Inflammatory macrophage (primary cell): ENCODE measurements around the gene LIMS2.

ENCODE experiments used
- DNase-seq, 2 donors: peaks; one replicate each; pipeline ENCODE4 v3.0.0-alpha.2; 2020 to 2022

The LIMS2 gene

DNA sequence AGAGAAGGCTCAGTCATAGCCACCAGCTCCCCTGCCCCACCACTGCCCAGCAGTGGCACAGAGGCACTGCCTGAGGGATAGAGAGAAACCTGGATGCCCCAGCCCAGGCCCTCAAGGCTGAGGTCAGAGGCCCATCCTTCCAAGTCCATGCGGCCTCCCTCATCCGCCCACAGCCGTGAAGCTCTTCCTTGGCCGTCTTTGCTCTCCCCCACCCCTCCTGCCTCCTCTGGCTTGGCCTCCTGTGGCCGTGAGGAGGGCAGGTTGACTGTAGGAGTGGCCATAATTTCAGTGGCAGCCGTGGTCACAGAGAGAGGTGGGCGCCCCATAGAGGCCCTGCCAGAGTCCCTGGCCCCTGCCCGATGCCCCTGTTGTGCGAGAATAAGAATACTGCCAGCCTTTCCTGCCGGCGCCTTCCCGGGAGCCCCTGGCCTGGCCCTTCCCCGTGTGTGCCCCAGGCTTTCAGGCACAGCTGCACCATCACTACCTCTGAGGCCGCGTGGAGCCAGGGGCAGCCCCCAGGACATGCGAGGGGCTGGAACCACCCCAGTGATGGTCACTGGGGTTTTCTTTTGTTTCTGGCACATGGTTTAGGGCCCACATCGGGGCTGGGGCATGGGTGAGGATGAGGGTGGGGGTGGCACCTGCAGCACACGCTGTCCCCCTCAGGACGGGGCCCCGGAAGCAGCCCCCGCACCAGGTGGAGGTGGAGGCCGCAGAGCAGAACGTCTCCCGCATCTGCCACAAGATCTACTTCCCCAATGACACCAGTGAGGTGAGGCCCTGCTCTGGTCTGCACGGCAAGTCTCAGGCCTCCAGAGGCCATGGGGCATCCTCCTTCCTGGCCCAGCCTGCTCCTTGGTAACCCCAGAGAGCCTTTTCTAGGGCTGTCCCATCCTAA lies 42.5 kb downstream of the LIMS2 start:
- DNase-seq: no peak

DNA sequence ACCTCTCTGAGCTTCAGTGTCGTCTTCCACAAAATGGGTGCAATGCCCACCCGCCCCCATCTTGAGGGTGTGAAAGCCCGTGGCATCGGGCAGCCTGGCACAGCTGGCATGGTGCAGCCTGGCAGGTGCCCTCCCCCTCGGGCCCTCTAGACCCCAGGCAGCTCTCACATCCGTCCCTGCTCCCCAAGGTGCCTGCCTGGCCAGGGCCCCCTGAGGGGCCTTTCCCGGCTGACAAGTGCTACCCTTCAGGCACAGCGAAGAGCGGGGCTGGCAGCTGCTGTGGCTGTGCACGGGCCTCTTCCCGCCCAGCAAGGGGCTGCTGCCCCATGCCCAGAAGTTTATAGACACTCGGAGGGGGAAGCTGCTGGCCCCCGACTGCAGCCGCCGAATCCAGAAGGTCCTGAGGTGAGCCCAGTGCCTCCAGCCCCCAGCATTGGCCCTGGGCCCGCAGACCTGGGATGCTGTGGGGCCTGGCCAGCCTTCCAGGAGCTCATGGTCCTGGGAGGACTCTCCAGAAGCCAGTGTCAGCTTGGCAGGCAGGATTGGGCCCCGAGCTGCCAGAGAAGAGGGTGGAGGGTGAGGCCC lies 43.2 kb downstream of the LIMS2 start:
- no peak for DNase-seq

DNA sequence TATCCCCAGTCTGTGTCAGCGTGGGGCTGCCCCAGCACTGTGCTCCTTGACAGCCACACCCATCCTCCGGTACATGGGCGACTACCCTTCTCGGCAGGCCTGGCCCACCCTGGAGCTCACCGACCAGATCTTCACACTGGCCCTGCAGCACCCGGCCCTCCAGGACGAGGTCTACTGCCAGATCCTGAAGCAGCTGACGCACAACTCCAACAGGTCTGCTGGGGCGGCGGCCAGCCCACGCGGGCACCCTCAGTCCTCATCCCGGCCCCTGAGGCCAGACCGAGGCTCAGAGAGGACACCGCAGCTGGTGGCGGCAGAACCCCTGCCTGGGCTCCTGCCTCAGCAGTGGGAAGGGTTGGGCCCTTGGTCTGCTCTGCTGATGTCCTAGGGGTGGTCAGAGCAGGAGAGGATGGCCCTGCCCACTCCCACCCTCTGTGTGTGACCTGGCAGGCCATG lies 43.8 kb downstream of the LIMS2 start:
- DNase-seq: no peak

- DNase-seq: no peak
Observed at GRCh38 chr2:127630864-127631540, 44.3 kb downstream of the LIMS2 start.

DNA sequence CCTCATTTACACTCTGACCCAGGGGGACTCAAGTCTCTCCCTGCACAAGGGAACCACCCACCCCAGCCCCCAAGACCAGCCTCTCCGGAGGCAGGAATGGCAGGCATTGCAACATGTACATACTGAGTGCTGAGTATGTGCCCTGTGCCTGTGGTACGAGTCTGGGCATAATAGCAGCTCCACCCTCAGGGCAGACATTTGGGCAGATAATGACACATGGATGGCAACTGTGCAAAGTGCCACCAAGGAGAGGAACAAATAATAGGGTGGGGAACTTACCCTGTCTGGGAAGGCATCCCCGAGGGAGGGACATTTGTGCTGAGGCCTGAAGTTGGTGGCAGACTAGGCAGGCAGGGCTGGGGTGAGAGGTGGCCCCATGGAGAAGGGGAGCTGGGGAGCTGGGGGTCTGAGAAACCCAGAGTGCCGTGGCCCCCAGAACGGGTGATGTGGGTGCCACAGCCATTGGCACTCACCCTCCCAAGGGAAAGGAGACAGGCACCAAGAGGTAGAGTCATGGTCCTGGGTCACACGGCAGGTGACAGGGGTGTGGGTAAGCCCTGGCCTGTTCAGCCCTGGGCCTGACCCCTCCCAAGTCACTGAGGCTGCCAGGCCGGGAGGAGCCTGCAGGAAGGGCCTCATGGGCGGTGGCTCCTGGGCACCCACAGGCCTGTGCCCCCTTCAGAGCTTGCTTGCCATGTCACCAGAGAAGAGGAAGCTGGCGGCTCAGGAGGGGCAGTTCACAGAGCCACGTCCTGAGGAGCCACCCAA lies 45.0 kb downstream of the LIMS2 start:
- DNase-seq: peak; percentile 25 to 46

- DNase-seq: no peak
Observed at GRCh38 chr2:127629637-127630036, 45.7 kb downstream of the LIMS2 start.

DNA sequence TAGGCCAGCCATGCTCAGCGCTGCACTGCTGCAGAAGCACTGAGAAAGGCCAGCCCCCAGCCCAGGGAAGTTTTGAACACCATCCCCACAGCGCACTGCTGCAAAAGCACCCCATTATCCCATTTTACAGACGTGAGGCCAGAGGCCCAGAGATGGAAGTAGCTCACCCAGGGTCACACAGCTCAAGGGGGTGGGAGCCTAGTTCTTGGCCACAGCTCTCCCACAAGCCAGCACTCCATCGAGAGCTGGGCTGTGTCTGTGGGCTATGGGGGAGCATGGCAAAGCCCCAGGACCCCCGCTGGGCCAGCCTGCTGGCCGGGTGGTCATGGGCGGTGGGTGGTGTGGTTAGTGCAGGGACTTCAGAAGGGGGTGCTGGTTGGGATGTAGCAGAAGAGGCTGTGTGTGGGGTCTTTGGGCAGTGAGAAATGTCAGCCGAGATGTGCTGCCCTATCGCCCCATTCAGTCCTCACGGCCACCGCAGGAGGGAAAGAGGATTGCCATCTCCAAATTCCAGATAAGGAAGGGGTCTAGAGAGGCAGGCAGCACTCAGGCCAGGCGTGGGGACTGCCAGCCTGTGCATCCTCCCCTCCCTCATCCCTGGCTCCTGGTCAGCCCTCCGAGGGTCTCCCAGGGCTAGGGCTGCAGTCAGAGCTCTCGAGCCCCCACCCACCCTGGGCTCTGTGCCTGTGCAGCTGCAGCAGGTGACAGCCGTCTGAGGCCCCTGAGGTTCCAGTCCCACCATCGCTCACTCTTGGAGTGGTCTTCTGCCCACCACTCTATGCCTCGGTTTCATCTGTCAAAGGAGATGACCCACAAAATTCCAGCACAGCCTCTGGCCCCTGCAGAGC lies 46.3 kb downstream of the LIMS2 start:
- DNase-seq: no peak

GRCh38 chr2:127627740-127628571 lies 47.4 kb downstream of the LIMS2 start:
- no peak for DNase-seq

- no peak for DNase-seq
Observed at GRCh38 chr2:127626917-127627739, 48.2 kb downstream of the LIMS2 start.

DNA sequence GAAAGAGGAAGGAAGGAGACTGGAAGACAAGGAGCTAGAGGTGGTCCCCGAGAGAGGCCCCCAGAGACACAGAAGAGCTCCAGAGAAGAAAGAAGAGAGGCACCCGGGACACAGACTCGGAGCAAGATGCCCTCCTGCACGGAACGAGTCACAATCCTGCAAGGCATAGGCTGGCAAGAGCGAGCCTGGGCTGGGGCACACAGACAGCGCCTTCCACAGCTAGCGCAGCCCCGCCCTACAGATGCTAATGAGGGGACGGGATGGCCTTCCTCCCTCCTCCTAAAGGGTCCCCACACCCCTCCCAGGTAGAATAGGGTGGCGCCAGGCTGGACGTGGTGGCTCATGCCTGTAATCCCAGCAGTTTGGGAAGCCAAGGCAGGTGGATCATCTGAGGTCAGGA lies 49.2 kb downstream of the LIMS2 start:
- DNase-seq: no peak

GRCh38 chr2:127625572-127625951 lies 49.8 kb downstream of the LIMS2 start:
- no peak for DNase-seq

- no peak for DNase-seq
Observed at GRCh38 chr2:127624756-127625571, 50.4 kb downstream of the LIMS2 start.

DNA sequence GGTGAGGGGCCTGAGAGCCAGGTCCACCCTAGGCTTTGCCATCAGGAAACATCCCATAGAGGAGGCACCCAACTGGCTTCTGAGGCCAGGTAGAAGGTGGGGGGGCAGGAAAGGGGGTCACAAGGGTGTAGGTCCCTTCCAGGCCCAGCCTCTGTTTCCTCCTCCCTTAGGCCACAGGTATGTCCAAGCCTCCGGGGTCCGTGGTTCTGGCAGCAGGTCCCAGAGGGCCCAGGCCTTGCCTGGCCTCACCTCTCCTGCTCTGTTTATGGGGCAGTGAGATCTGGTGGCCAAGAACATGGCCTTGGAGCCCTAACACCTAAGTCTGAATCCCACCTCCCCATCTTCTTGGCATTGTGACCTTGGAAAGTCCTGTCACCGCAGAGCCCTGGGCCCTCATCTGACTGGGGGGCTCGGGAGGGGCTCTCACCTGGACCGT lies 51.0 kb downstream of the LIMS2 start:
- no peak for DNase-seq

DNA sequence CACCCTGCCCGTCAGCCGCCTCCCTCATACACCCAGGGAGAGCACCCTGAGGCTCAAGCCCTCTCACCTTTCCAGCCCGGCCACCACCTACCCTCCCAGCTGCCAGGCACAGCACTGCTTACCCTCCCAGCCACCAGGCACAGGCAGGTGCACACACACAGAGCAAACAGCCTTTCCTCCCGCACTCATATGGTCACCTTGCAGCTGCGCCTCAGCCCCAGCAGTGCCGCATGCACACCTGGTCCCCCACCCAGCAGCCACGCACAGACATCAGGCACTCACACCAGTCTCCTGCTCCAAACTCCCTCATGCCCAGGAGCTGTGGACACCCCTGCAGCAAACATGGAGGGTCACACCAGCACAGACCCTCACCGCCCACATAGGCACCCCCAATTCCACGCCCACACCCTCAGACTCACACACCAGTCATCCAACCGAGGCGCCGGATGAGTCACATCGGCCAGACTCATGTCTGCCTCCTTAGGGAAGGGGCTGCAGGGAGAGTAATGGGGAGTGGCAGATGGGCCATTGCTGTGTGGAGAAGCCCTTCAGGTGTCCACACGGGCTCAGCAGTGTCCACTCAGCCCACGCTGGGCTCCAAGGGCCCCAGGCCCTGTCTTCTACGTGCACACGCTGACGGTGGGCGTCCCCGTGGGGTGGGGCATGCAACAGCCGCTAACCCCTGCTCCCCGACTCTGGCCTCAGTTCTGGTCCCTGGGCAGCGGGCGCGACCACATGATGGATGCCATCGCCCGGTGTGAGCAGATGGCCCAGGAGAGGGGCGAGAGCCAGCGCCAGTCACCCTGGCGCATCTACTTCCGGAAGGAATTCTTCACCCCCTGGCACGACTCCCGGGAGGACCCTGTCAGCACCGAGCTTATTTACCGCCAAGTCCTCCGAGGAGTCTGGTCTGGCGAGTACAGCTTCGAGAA lies 51.7 kb downstream of the LIMS2 start:
- no peak for DNase-seq

GRCh38 chr2:127622561-127623387 lies 52.6 kb downstream of the LIMS2 start:
- DNase-seq: no peak

GRCh38 chr2:127621981-127622431 lies 53.3 kb downstream of the LIMS2 start:
- DNase-seq: no peak

DNA sequence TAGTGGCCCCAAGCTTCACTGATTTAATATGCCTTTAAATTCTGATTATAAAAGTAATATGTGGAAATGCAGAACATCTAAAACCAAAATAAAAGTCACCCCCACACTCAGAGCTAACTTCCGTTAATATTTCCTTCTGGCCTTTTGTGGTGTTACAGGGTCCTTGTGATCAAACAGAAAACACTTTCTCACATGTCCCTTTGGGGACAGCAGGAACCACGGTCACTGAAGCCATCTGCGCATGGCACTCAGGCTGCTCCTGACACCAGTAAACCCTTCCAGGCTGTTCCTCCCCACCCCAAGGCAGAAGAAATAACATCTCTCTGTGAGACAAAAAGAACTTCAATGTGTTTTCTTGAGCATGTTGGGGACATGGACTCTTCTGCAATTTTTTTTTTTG lies 54.5 kb downstream of the LIMS2 start:
- DNase-seq: peak; percentile 55 to 73
